ENCODE data around the gene PTBP1.

Gene PTBP1

GRCh38 chr19:797528-798414, 519 bp downstream of the PTBP1 start:
- DNase-seq (ENCODE audit: low read depth): no peak

GRCh38 chr19:798415-799075, 1.3 kb downstream of the PTBP1 start:
- DNase-seq (ENCODE audit: low read depth): no peak

GRCh38 chr19:799076-799881, 2.0 kb downstream of the PTBP1 start:
- no peak for DNase-seq (ENCODE audit: low read depth)

- no peak for DNase-seq (ENCODE audit: low read depth)
Observed at GRCh38 chr19:800360-801029, 3.2 kb downstream of the PTBP1 start.

- DNase-seq (ENCODE audit: low read depth): no peak
Observed at GRCh38 chr19:801030-801860, 4.0 kb downstream of the PTBP1 start.

- DNase-seq (ENCODE audit: low read depth): no peak
Observed at GRCh38 chr19:801861-802497, 4.7 kb downstream of the PTBP1 start.

- DNase-seq (ENCODE audit: low read depth): no peak
Observed at GRCh38 chr19:802498-803098, 5.3 kb downstream of the PTBP1 start.

- DNase-seq (ENCODE audit: low read depth): no peak
Observed at GRCh38 chr19:803099-803561, 5.9 kb downstream of the PTBP1 start.

- no peak for DNase-seq (ENCODE audit: low read depth)
Observed at GRCh38 chr19:803686-804418, 6.6 kb downstream of the PTBP1 start.

- no peak for DNase-seq (ENCODE audit: low read depth)
Observed at GRCh38 chr19:804419-805165, 7.3 kb downstream of the PTBP1 start.

GRCh38 chr19:805166-805551, 7.9 kb downstream of the PTBP1 start:
- DNase-seq (ENCODE audit: low read depth): no peak

GRCh38 chr19:805600-806550, 8.6 kb downstream of the PTBP1 start:
- no peak for DNase-seq (ENCODE audit: low read depth)

- DNase-seq (ENCODE audit: low read depth): no peak
Observed at GRCh38 chr19:806815-807421, 9.7 kb downstream of the PTBP1 start.

GRCh38 chr19:807627-808422, 10.6 kb downstream of the PTBP1 start:
- no peak for DNase-seq (ENCODE audit: low read depth)

- DNase-seq (ENCODE audit: low read depth): no peak
Observed at GRCh38 chr19:808423-808775, 11.1 kb downstream of the PTBP1 start.
